Measurements from ENCODE around the gene DIDO1. TPM values are rescaled to one million over a fixed set of nuclear protein-coding genes. Genes with fewer than 3 reads are reported as not detected.
"Not testable (repeated sequence)": the region's sequence is repeated elsewhere in the genome, so short reads cannot be mapped to it uniquely, and the experiment has no call there.

The DIDO1 gene
- total and polyA plus RNA-seq, 9 of the 15 experiments (the other 6 are each of a cell fraction or from before 2014, with no cell fraction given), result 4.4 to 46.8 (median 31.2) TPM

GRCh38 chr20:62874964-62875344, 51.4 kb downstream of the DIDO1 start (continued):
- TF ChIP-seq TFAP4 (CRISPR knock-in tag; IDR thresholded peaks at IDR 0.05; ENCODE audit: borderline replicate concordance) (no peak), HNRNPK (IDR thresholded peaks at IDR 0.05; ENCODE audit: low read depth, low read length, poor library complexity, severe bottlenecking) (peak; percentile 36), VEZF1 (CRISPR knock-in tag; IDR thresholded peaks at IDR 0.05) (peak; percentile 18; the same call in 1 of the 2 replicates), CBFB (CRISPR knock-in tag; IDR thresholded peaks at IDR 0.05) (no peak)

- BruUV-seq (replicated peaks); H3K79me2 ChIP-seq (ENCODE audit: control insufficient read depth, insufficient read depth, low read length); in situ Hi-C loops (cut with MboI); H3K27me3 ChIP-seq (ENCODE audit: control insufficient read depth in 2 of 2, insufficient read depth in 2 of 2, low read length in 2 of 2); H4K20me1 ChIP-seq (replicated peaks; ENCODE audit: control insufficient read depth, insufficient read depth, low read length); H3K36me3 ChIP-seq (ENCODE audit: control insufficient read depth, insufficient read depth, low read length); H3K9me3 ChIP-seq (replicated peaks; ENCODE audit: control insufficient read depth, insufficient read depth, low read depth, low read length); H3K9me1 ChIP-seq (ENCODE audit: control insufficient read depth, insufficient read depth, low read length); ATAC-seq; H3K9ac ChIP-seq (ENCODE audit: insufficient read depth in 1 of 2, low read depth in 2 of 2, low read length in 2 of 2); TF ChIP-seq JUND (tag; IDR thresholded peaks at IDR 0.05; ENCODE audit: borderline replicate concordance, low read depth, low read length): not testable (repeated sequence)
- ChIA-PET POLR2A (interaction anchor here (1.1 to 2.8 kb wide), 3 partner anchors 12 to 64 kb away, joined by 3 to 11 read pairs (median 10); partner anchors contain the start of genes GID8 and TCFL5), CTCF (ENCODE audit: low intra/inter-chr PET ratio) (interaction anchor here (0.7 kb wide), 1 partner anchor 135 kb away, joined by 3 read pairs; no protein-coding TSS in a partner anchor)
- H3K27ac ChIP-seq (ENCODE audit: extremely low read depth, low read depth, low read length), result peak overlapping the region; percentile 98
- under 1% methylated on average over 14 of the region's 15 CpGs for WGBS (ENCODE audit: insufficient coverage, low coverage, missing lambda C conversion rate)
- DNase-seq (ENCODE audit: extremely low read depth in 1 of 4, low spot score in 3 of 4) (peak in 1 of 4 experiments; percentile 86), FAIRE-seq (peak; percentile 82)
- peak overlapping the region; percentile 12; the same call in 1 of the 2 replicates for H3K4me3 ChIP-seq
- intact Hi-C loops (cut with micrococcal nuclease), result loop anchor here (1.0 to 10.0 kb wide), 2 partner anchors 11 to 49 kb away; no protein-coding TSS in a partner anchor
- peak overlapping the region; percentile 78; the same call in 1 of the 2 replicates for H2AFZ ChIP-seq (ENCODE audit: low read depth, low read length)
- H3K4me1 ChIP-seq (replicated peaks in 1 of 2; ENCODE audit: control insufficient read depth in 2 of 2, insufficient read depth in 2 of 2, low read length in 2 of 2), result peaks cover 24 to 45% of the 10 kb centered on the region in 2 experiments
- peak overlapping the region; percentile 60; the same call in 1 of the 2 replicates for H3K4me2 ChIP-seq (ENCODE audit: insufficient read depth, low read length)
- TF ChIP-seq CXXC5 (CRISPR knock-in tag; IDR thresholded peaks at IDR 0.05) (peak; percentile 80), ZBTB1 (CRISPR knock-in tag; IDR thresholded peaks at IDR 0.05; ENCODE audit: borderline replicate concordance, low read depth) (peak; percentile 69; the same call in 1 of the 2 replicates), JUND (IDR thresholded peaks at IDR 0.05; ENCODE audit: borderline replicate concordance, low read depth, low read length) (peak; percentile 69; the same call in 1 of the 2 replicates), RNF2 (IDR thresholded peaks at IDR 0.05) (peak; percentile 43; the same call in 1 of the 2 replicates), ZNF644 (tag; IDR thresholded peaks at IDR 0.05; ENCODE audit: low read depth) (peak; percentile 27; the same call in 1 of the 2 replicates), ZNF766 (CRISPR knock-in tag; conservative IDR thresholded peaks at IDR 0.05) (0 out of 2 replicates have a peak, but pooled peaks have one; percentile 34), RB1 (IDR thresholded peaks at IDR 0.05; ENCODE audit: low read depth) (0 out of 2 replicates have a peak, but pooled peaks have one; percentile 35), CTCFL (IDR thresholded peaks at IDR 0.05; ENCODE audit: borderline replicate concordance, insufficient read depth, low read depth, low read length, poor library complexity, severe bottlenecking) (peak; percentile 45), TBL1XR1 (IDR thresholded peaks at IDR 0.05; ENCODE audit: low read length in 2 of 2) (peak in 1 of 2 experiments; percentile 13; a peak in 1 of 4 replicates), CREM (IDR thresholded peaks at IDR 0.05; ENCODE audit: low read depth) (peak; percentile 86), ZKSCAN8 (CRISPR knock-in tag; IDR thresholded peaks at IDR 0.05) (0 out of 2 replicates have a peak, but pooled peaks have one; percentile 35)
These were observed 52.6 kb downstream of the DIDO1 start for GRCh38 chr20:62873681-62874031.

Data from K562 (cell line).